CD4-positive, alpha-beta T cell treated with Interleukin-1 beta for 1 hour (primary cell): ENCODE results near the gene ENG.
"Not testable (repeated sequence)": the region's sequence is repeated elsewhere in the genome, so short reads cannot be mapped to it uniquely, and the experiment has no call there.

Experiments
- DNase-seq, 2 donors: peaks; one replicate each; pipeline ENCODE4 v3.0.0-alpha.2; 2020 to 2022

The ENG gene

GRCh38 chr9:127863191-127863621, 8.7 kb upstream of the ENG start:
- DNase-seq, result peak in 1 of 2 donors; percentile 48

- DNase-seq, result peak; percentile 57 to 82
Observed at GRCh38 chr9:127862075-127863011, 7.9 kb upstream of the ENG start.

GRCh38 chr9:127860779-127861178, 6.3 kb upstream of the ENG start:
- no peak for DNase-seq

GRCh38 chr9:127860260-127860659, 5.8 kb upstream of the ENG start:
- no peak for DNase-seq

GRCh38 chr9:127858041-127858512, 3.6 kb upstream of the ENG start:
- no peak for DNase-seq

- no peak for DNase-seq
Observed at GRCh38 chr9:127857278-127857677, 2.8 kb upstream of the ENG start.

- no peak for DNase-seq
Observed at GRCh38 chr9:127856729-127857116, 2.3 kb upstream of the ENG start.

- DNase-seq, result no peak
Observed at GRCh38 chr9:127856094-127856728, 1.8 kb upstream of the ENG start.

- DNase-seq, result no peak
Observed at GRCh38 chr9:127855522-127855921, 1.1 kb upstream of the ENG start.

GRCh38 chr9:127854960-127855359, 502 bp upstream of the ENG start:
- no peak for DNase-seq

- no peak for DNase-seq
Observed at GRCh38 chr9:127853312-127854183, 910 bp downstream of the ENG start.

- DNase-seq, result no peak
Observed at GRCh38 chr9:127852829-127853228, 1.6 kb downstream of the ENG start.

- DNase-seq, result no peak
Observed at GRCh38 chr9:127850286-127850830, 4.1 kb downstream of the ENG start.

GRCh38 chr9:127848756-127849504, 5.5 kb downstream of the ENG start:
- DNase-seq, result no peak

- no peak for DNase-seq
Observed at GRCh38 chr9:127847833-127848755, 6.4 kb downstream of the ENG start.

- no peak for DNase-seq
Observed at GRCh38 chr9:127847178-127847510, 7.3 kb downstream of the ENG start.

- DNase-seq, result no peak
Observed at GRCh38 chr9:127846443-127847177, 7.8 kb downstream of the ENG start.

- DNase-seq, result not testable (repeated sequence)
Observed at GRCh38 chr9:127845619-127846018, 8.8 kb downstream of the ENG start.

- no peak for DNase-seq
Observed at GRCh38 chr9:127844821-127845359, 9.6 kb downstream of the ENG start.
